Progenitor cell of endocrine pancreas (in vitro differentiated cells): ENCODE data around the gene CASK. TPM values are rescaled to one million over a fixed set of nuclear protein-coding genes. Genes with fewer than 3 reads are reported as not detected.

ENCODE experiments used
- DNase-seq: peaks from one replicate; pipeline ENCODE4 v3.0.0; 2021; ENCODE audit warnings: low spot score; ENCODE audit not compliant: unreplicated experiment
- H3K27ac Mint-ChIP-seq: 2 replicates; pipeline ENCODE4 v1.8.0; 2021; ENCODE audit warnings: mild to moderate bottlenecking, moderate library complexity, mixed read lengths
- H3K27me3 Mint-ChIP-seq: 2 replicates; pipeline ENCODE4 v1.8.0; 2021; ENCODE audit warnings: mixed read lengths
- H3K36me3 Mint-ChIP-seq: 2 replicates; pipeline ENCODE4 v1.8.0; 2022; ENCODE audit warnings: mixed read lengths; ENCODE audit not compliant: insufficient read depth
- H3K4me1 Mint-ChIP-seq: 2 replicates; pipeline ENCODE4 v1.8.0; 2021; ENCODE audit warnings: low read depth, mixed read lengths
- H3K4me3 Mint-ChIP-seq: 2 replicates; pipeline ENCODE4 v1.8.0; 2021; ENCODE audit warnings: low read depth, mild to moderate bottlenecking, moderate library complexity, mixed read lengths
- H3K9me3 Mint-ChIP-seq: 2 replicates; pipeline ENCODE4 v1.8.0; 2021; ENCODE audit warnings: low read depth, mixed read lengths
- CTCF ChIP-seq: fragments of 200-600 bp; sonication (generic); IDR thresholded peaks from one replicate; pipeline ENCODE4 v1.5.0; 2021; ENCODE audit warnings: antibody characterized with exemption, mild to moderate bottlenecking; ENCODE audit not compliant: unreplicated experiment
- total RNA-seq: library from RNA; stranded (reverse); gene quantifications from 2 replicates; pipeline ENCODE4 v1.2.1, GENCODE V29; 2021

Gene CASK
- total RNA-seq, 1 donor from 2014 or later = 68.3 TPM

GRCh38 chrX:41718481-41719235, 204.7 kb downstream of the CASK start:
- TF ChIP-seq CTCF = no peak
- H3K4me1 Mint-ChIP-seq = peaks cover 14% of the 10 kb centered on the region
- peak; percentile 10 for DNase-seq

GRCh38 chrX:41716767-41717473, 206.4 kb downstream of the CASK start:
- Mint-ChIP-seq H3K4me3 (no peak overlapping the region), H3K27ac (peak overlapping the region; percentile 46), H3K9me3 (peaks cover 36% of the 10 kb centered on the region), H3K27me3 (no peaks in the 10 kb centered on the region), H3K36me3 (peaks cover 21% of the 10 kb centered on the region), H3K4me1 (peaks cover 10% of the 10 kb centered on the region)
- no peak for TF ChIP-seq CTCF
- DNase-seq = no peak

More at GRCh38 chrX:41718481-41719235, 204.7 kb downstream of the CASK start:
- peaks cover 43% of the 10 kb centered on the region for H3K9me3 Mint-ChIP-seq
- peaks cover 22% of the 10 kb centered on the region for H3K36me3 Mint-ChIP-seq
- no peaks in the 10 kb centered on the region for H3K27me3 Mint-ChIP-seq
- peak overlapping the region; percentile 96 for H3K27ac Mint-ChIP-seq
- H3K4me3 Mint-ChIP-seq = peak overlapping the region; percentile 38

GRCh38 chrX:41716222-41716621, 207.1 kb downstream of the CASK start:
- peaks cover 32% of the 10 kb centered on the region for H3K9me3 Mint-ChIP-seq

GRCh38 chrX:41711021-41711667, 212.2 kb downstream of the CASK start:
- no peak for DNase-seq
- TF ChIP-seq CTCF = no peak
- Mint-ChIP-seq H3K36me3 (peaks cover 8% of the 10 kb centered on the region), H3K4me3 (no peak overlapping the region), H3K27ac (no peak overlapping the region), H3K4me1 (no peaks in the 10 kb centered on the region), H3K9me3 (peaks cover 12% of the 10 kb centered on the region), H3K27me3 (no peaks in the 10 kb centered on the region)

More at GRCh38 chrX:41716222-41716621, 207.1 kb downstream of the CASK start:
- TF ChIP-seq CTCF = no peak
- DNase-seq = no peak
- Mint-ChIP-seq H3K27me3 (no peaks in the 10 kb centered on the region), H3K4me3 (no peak overlapping the region), H3K36me3 (peaks cover 19% of the 10 kb centered on the region), H3K27ac (no peak overlapping the region), H3K4me1 (peaks cover 10% of the 10 kb centered on the region)

- no peaks in the 10 kb centered on the region for H3K4me1 Mint-ChIP-seq
- no peak for DNase-seq
- H3K27me3 Mint-ChIP-seq = no peaks in the 10 kb centered on the region
- H3K4me3 Mint-ChIP-seq = no peak overlapping the region
- no peak overlapping the region for H3K27ac Mint-ChIP-seq
- no peak for TF ChIP-seq CTCF
- peaks cover 4% of the 10 kb centered on the region for H3K36me3 Mint-ChIP-seq
- peaks cover 5% of the 10 kb centered on the region for H3K9me3 Mint-ChIP-seq
Observed at GRCh38 chrX:41708486-41708885, 214.9 kb downstream of the CASK start.
